GM18873 (cell line): Measurements from ENCODE around the gene S100A5.
"Not testable (repeated sequence)": the region's sequence is repeated elsewhere in the genome, so short reads cannot be mapped to it uniquely, and the experiment has no call there.

Source experiments
- ATAC-seq: cut with Tn5 transposase; IDR thresholded peaks from one replicate; pipeline ENCODE4 v1.9.1; 2021; ENCODE audit warnings: mild to moderate bottlenecking, moderate library complexity, moderate number of reproducible peaks; ENCODE audit not compliant: unreplicated experiment, low FRiP score

The S100A5 gene, protein sequence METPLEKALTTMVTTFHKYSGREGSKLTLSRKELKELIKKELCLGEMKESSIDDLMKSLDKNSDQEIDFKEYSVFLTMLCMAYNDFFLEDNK

DNA sequence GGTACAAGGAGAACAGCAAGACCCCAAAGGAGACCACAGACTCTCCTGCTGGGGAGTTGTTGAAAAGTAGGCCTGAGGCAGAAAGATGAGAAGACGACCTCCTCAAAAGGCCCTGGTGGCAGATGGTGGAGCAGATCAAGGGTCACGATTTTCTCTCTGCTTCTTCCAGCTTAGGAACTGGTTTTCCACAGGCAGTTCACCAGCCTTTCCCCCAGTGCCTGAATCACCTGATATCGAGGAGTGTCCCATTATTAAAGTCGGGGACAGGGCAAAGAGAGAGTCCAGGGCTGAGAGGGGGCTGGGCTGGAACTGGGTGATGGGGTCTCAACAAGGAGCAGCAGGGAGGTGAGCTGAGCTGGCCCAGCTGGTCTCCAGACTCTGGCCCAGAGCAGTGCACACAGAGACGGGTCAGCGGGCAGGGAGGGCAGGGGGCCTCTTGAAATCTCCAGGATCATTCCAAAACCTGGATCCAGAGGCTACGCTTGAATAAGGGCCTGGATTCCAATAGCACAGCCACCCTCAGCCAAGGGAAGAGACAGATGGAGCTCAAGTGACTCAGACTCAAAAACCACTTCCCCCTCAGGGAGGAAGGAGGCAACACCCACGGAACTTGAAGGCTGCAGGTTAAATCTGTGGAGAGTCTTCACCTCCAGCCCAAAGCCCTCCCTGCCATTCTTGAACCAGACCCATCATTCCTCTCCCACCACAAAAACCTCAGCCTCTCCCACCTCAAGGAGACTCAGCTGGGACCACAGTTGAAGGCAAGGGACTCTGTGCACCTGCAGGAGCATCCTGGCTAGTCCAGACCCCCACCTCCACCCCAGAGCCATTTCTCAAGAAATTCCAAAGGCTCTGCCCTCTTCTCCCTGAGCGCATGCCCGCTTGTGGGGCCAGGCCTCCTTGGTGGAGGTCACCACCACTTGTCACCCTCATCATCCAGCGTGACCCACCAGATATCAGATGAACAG lies at the start of gene S100A5:
S100A5 (minus strand) TSS at position 541 of the 968 bp plus-strand sequence. CDS start 743 bp downstream, outside the sequence.
- ATAC-seq = no peak

DNA sequence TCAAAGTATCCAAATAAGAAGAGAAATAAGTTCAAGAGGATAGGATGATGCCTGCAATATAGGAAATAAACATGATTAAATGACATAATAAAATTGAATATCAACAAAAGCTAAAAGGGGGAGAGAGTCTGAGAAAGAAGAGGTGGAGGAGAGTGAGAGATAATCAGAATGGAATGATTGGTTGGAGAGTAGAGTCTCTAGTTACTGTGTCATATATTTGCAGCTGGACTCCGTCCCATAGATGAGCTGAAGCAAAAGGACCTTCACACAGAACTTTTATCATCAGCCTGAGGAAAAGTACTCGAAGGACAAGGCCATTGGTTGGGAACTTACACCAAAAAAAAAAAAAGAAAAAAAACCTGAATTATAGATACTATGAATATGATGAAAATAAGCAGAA lies 47.7 kb upstream of the S100A5 start:
- ATAC-seq = no peak

DNA sequence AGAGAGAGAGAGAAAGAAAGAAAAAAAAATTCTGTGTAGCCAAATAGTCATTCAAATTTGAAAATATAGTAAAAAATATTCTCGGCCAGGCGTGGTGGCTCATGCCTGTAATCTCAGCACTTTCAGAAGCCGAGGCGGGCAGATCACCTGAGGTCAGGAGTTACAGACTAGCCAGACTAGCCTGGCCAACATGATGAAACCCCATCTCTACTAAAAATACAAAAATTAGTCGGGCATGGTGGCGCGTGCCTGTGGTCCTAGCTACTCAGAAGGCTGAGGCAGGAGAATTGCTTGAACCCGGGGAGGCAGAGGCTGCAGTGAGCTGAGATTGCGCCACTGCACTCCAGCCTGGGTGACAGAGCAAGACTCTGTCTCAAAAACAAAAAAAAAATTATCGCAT lies 47.3 kb upstream of the S100A5 start:
- ATAC-seq = not testable (repeated sequence)

DNA sequence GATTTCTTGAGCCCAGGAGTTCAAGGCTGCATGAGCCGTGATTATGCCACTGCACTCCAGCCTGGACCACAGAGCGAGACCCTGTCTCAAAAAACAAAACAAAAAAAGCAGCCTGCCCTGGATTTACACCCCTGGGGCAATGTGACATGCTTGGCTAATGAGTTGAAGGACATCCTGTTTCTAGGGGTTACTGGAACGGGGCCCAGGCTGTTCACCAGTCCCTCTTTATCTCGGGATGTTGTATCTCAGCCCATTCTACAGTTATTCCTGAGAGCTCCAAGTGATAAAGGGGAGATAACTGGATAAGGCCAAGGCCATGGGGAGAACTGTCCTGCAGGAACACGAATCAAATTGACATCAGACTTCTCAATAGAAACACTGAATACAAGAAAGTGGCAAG lies 46.6 kb upstream of the S100A5 start:
- no peak for ATAC-seq

DNA sequence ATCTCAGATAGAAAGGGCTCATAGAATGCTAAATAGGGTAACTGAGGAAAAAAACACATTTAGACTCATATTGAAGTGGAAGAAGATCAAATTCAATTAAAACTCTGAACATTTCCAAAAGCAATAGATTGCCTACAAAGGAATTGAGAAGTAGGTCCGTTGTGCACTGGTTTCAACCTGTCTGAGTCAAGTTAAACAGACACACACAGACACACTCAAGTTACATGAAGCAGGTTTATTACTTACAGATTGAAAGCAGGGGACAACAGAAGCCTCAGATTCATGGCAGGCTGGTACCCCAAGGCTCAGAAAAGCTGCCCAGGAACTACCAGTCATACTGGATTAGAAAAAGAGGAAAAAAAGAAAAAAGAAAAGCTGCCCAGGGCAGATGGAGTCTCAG lies 45.6 kb upstream of the S100A5 start:
- ATAC-seq = no peak

DNA sequence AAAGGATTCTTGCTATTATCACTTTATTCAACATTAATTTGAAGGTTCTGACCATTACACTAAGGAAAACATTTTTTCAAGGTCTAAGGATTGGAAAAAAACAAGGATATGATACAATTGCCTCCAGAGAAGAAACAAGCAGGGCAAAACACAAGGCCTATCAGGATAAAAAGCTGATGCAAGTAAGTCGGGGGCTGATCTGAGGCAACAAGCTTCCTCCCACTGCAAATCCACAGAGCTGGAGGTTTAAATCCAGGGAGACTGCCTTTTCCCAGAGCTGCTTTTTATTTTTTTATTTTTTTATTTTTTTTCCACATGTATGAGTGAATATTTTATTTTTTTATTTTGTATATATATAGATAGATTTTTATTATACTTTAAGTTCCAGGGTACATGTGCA lies 44.3 kb upstream of the S100A5 start:
- ATAC-seq = no peak

DNA sequence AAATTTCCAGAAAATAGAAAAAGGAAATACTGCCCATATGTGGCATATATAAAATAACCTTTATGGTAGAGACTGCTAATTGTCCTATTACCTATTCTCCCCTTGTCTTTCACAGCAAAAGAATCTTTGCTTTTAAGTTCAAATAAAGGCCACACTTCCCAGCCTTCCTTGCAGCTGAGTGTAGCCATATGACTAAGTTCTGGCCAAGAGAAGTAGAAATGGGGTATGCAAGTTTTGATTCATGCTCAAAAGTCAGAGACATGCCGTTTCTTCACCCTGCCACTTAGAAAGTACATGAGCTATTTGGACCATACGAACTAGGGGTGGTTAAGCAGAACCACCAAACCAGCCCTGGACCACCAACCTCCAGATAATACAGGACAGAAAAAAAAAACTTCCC lies 43.2 kb upstream of the S100A5 start:
- no peak for ATAC-seq

DNA sequence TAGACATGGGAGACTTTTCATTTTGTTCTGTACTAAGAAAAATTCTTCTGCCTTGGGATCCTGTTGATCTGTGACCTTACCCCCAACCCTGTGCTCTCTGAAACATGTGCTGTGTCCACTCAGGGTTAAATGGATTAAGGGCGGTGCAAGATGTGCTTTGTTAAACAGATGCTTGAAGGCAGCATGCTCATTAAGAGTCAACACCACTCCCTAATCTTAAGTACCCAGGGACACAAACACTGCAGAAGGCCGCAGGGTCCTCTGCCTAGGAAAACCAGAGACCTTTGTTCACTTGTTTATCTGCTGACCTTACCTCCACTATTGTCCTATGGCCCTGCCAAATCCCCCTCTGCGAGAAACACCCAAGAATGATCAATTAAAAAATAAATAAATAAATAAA lies 42.8 kb upstream of the S100A5 start:
- ATAC-seq = not testable (repeated sequence)

DNA sequence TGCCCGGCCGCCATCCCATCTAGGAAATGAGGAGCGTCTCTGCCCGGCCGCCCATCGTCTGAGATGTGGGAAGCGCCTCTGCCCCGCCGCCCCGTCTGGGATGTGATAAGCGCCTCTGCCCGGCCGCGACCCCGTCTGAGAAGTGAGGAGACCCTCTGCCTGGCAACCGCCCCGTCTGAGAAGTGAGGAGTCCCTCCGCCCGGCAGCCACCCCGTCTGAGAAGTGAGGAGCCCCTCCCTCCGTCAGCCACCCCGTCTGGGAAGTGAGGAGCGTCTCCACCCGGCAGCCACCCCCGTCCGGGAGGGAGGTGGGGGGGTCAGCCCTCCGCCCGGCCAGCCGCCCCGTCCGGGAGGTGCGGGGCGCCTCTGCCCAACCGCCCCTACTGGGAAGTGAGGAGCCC lies 42.1 kb upstream of the S100A5 start:
- ATAC-seq = not testable (repeated sequence)

DNA sequence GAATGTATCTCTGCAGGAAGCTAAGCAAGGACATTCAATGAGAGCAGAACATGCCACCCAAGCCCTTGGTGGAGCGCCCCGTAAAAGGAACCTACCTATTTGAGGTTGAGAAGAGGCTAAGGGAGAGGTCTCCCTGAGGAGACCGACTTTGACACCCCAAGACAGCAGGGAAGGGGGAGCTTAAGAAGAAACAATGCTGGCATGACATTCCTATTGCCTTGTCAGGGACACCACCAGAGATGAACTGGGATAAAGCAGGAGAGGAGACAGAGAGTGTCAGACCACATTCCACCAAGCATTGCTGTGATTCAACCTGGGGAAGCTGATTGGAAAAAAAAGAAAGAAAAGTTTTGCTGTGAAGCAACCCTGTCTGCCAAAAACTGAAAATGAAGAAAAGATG lies 38.2 kb upstream of the S100A5 start:
- no peak for ATAC-seq

DNA sequence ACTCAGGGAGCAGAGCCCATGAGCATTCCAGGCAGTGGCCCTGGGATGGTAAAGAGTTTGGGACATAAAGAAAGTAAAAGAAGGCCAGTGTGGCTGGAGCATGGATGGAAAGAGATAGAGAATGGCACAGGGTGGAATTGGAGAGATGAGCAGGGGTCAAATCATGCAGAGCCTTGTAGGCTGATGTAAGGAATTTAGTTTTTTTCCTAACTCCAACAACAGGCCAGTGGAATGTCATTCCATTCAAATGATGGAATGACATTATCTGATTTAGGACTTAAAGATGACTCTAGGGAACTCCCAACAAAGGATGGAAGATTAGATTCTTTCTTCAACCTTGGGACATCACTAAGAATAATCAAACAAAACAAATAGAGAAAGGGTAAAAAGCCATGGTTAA lies 37.8 kb upstream of the S100A5 start:
- no peak for ATAC-seq

DNA sequence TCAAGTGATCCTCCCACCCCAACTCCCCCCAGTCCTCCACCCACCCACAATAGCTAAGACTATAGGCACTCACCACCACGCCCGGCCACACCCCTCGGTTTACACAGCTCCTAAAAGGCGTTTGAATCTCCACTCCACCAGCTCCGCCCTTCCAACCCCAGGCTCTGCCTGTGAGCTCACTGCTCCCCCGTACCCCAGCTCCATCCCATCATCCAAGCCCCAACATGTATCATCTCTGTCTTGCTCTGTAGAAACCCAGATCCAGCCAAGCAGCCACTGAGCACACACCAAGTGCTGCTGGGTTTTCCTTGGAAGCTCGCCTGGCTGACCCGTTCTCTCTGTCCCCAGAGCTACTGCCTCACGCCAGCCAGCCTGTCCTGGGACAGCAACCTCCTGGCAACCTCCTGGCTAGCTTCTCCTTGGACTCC lies 36.9 kb upstream of the S100A5 start:
- ATAC-seq = no peak

DNA sequence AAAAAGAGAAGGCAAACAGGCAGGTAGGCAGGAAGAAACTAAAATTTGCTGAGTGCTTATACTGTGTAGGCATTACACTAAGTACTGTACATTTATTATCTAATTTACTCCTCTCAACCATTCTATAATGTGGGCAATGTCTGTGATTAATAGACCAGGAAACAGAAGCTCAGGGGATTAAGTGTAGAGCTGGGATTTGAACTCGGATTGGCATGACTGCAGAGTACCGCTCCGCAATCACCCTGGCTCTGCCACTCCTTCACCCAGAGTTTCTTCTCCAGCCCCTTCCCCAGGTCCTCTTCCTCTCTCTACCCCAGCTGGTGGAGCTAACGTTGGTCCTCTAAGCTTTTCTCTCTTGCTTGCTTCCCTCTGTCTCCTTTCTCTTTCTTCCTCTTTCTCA lies 36.4 kb upstream of the S100A5 start:
- ATAC-seq = no peak

DNA sequence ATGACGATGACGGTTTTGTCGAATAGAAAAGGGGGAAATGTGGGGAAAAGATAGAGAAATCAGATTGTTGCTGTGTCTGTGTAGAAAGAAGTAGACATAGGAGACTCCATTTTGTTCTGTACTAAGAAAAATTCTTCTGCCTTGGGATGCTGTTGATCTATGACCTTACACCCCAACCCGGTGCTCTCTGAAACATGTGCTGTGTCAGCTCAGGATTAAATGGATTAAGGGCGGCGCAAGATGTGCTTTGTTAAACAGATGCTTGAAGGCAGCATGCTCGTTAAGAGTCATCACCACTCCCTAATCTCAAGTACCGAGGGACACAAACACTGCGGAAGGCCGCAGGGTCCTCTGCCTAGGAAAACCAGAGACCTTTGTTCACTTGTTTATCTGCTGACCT lies 34.8 kb upstream of the S100A5 start:
- ATAC-seq = not testable (repeated sequence)

DNA sequence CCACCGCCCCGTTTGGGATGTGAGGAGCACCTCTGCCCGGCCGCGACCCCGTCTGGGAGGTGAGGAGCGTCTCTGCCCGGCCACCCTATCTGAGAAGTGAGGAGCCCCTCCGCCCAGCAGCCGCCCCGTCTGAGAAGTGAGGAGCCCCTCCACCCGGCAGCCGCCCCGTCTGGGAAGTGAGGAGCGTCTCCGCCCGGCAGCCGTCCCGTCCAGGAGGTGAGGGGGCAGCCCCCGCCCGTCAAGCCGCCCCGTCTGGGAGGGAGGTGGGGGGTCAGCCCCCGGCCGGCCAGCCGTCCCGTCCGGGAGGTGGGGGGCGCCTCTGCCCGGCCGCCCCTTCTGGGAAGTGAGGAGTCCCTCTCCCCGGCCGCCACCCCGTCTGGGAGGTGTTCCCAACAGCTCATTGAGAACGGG lies 34.4 kb upstream of the S100A5 start:
- not testable (repeated sequence) for ATAC-seq

DNA sequence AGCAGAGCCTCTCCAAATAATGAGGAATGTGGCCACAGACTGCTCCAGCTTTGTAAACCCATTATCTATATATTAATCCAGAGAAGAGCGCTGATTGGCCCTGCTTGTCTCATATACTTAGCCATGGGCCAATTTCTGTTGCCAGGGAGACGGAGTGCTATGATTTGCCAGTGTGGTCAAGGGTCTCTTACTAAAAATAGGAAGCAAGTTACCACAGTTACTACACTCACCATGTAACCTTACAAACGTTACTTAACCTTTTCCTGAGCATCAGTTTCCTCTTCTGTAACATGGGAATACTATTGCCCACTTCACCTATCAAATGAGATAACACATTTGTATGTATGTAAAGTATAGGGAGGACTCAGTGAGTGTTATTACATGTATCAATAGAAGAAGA lies 32.6 kb upstream of the S100A5 start:
- no peak for ATAC-seq

DNA sequence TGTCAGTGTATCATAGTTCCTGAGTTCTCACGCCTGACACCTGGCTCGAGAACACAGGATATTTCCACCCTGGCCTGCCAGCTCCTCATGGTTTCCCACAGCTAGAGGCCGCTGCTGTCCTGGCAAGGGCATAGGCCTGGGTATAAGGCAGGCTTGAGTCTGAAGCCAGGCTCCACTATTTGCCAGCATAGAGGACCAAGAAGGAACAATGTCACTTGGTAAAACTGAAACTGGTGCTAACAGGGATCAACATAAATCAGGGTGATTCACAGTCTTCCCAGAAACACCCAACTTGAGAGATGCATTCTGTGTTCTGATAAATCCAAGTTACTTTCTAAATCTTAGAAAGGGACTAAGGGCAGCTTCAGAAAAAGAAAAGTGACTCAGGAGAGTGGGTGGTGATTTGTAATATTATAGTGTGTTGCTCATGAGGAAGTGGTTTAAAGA lies 31.9 kb upstream of the S100A5 start:
- no peak for ATAC-seq

DNA sequence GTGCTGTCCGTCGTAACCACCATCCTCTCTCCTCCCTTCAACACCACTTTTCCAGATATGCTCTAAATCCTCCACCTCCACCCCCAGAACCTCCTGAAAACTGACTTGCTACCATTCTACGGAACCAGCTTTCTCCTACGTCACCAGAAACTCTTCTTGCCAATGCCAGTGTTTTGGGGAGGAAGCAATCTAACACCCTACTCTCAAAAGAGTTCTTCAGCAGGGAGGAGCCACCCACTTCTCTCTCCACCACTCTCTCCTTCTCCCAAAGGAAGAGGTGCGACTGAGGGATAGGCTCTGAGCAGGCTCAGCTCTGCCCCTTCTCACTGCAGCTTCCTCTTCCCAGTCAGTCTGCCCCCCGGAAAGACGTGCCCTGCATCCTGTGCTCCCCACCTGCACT lies 31.0 kb upstream of the S100A5 start:
- ATAC-seq = no peak

DNA sequence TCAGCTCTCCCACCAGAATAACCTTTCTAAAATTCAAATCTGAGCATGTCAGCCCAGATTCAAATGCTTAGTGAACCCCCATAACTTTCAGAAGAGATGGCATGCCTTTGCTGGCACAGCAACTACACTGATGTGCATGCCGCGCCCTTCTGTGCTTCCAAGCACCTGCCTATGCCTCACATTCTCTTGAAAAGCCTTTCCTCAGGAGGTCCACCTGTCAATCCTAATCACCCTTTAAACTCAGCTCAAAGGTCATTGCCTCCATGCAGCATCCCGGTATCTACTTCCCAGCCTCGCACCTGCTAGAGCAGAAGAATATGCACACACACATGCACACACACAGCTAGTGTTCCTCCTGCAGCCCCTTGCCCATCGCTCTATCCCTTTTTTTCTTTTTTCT lies 30.1 kb upstream of the S100A5 start:
- ATAC-seq = no peak

DNA sequence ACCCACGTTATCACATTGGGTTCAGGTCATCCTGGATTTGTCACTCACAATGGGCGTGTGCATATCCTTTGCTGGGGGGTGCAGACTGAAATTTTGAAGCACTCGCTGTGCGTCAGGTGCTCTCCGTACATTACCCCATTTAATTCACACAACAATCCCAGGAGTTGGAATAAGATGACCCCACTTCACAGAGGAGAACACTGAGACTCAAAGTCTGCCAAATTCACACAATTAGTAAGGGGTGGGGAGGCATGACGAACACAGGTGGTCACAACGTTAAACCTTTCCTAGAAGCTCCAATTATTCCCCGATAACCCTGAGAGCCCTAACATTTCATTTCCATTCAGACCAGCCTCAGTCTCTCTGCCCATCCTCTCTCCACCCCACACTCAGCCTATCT lies 28.7 kb upstream of the S100A5 start:
- no peak for ATAC-seq

DNA sequence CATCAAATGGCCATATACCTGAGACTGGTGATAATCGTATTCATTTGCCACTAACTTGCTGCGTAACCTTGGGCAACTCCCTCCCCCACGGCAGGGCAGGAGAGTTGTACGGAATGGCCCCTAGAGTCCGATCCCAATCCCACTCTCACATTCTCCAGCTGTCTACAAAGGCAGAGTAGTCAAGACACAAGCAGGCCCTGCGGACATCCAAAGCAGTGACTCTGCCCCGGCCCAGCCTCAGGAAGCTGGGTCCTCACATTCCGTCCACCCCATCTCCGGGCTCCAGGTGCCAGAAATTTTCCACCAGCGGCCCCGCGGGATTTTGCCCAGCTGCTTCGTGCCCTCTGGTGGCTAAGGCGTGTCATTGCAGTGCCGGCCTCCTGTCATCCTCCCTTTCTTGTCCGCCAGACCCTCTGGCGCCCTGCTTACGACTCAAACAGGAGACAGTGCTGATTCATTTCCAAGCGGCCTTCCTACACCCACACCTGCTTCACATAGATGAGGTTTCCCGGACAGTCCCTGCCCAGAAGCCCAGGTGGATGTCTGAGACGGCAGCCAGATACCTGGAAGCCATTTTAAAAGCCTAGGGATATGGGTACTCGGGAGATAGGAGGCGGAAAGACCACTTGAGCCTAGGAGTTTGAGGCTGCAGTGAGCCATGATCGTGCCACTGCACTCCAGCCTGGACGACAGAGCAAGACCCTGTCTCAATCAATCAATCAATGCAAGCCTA lies 27.8 kb upstream of the S100A5 start:
- ATAC-seq = no peak
